A673 (cell line): ENCODE data around the gene CHGA. TPM values are rescaled to one million over a fixed set of nuclear protein-coding genes. Genes with fewer than 3 reads are reported as not detected.

ENCODE experiments used
- BruUV-seq: library from RNA; stranded (reverse); fragments of 400-500 nt; replicated peaks from 2 replicates; lab custom pipeline; 2021; lab: Mats Ljungman, UMichigan
- CTCF ChIA-PET: fragments of 300-600 bp; sonication (Branson Sonifier 250); formaldehyde crosslinking; loops from one replicate; lab custom pipeline; 2022; ENCODE audit warnings: antibody characterized with exemption; lab: Charles Lee
- POLR2A ChIA-PET: fragments of 300-600 bp; sonication (Branson Sonifier 250); formaldehyde crosslinking; loops from one replicate; lab custom pipeline; 2022; ENCODE audit warnings: antibody characterized with exemption; ENCODE audit not compliant: low non-redundant PET; lab: Charles Lee
- DNase-seq: peaks from one replicate; pipeline ENCODE4 v3.0.0-alpha.2; 2015; ENCODE audit warnings: low spot score
- H3K27ac ChIP-seq: fragments of 200-600 bp; sonication (generic); 2 replicates; pipeline ENCODE4 v1.5.1; 2016; ENCODE audit warnings: mixed run types, low read depth, mild to moderate bottlenecking, mixed read lengths, antibody characterized with exemption, low read length; ENCODE audit not compliant: poor library complexity, severe bottlenecking
- H3K27me3 ChIP-seq: fragments of 200-600 bp; sonication (generic); replicated peaks from 2 replicates; pipeline ENCODE4 v1.6.1; 2017; ENCODE audit warnings: mixed run types, low read depth, mild to moderate bottlenecking, mixed read lengths, antibody characterized with exemption, low read length; ENCODE audit not compliant: insufficient read depth, poor library complexity
- H3K36me3 ChIP-seq: fragments of 200-600 bp; sonication (generic); 2 replicates; pipeline ENCODE4 v1.6.1; 2016; ENCODE audit warnings: mixed run types, mild to moderate bottlenecking, mixed read lengths, antibody characterized with exemption, low read length; ENCODE audit not compliant: insufficient read depth, poor library complexity, severe bottlenecking
- H3K4me1 ChIP-seq: fragments of 200-600 bp; sonication (generic); 2 replicates; pipeline ENCODE4 v1.6.1; 2017; ENCODE audit warnings: mixed run types, mild to moderate bottlenecking, mixed read lengths, antibody characterized with exemption, low read length; ENCODE audit not compliant: insufficient read depth, poor library complexity, severe bottlenecking
- H3K4me3 ChIP-seq: fragments of 200-600 bp; sonication (generic); 2 replicates; pipeline ENCODE4 v1.5.1; 2016; ENCODE audit warnings: low read depth, mixed run types, mild to moderate bottlenecking, mixed read lengths, low read length; ENCODE audit not compliant: poor library complexity, severe bottlenecking
- H3K9me3 ChIP-seq: fragments of 200-600 bp; sonication (generic); 2 replicates; pipeline ENCODE4 v1.6.1; 2016; ENCODE audit warnings: mixed run types, low read depth, mild to moderate bottlenecking, mixed read lengths, antibody characterized with exemption, low read length; ENCODE audit not compliant: poor library complexity, severe bottlenecking
- CTCF ChIP-seq: fragments of 300-800, 200-600 bp; sonication (generic); conservative IDR thresholded peaks from 2 replicates; pipeline ENCODE4 v1.5.1; 2017; ENCODE audit warnings: low read depth, mild to moderate bottlenecking, antibody characterized with exemption, low read length, moderate library complexity, mixed read lengths
- EZH2 ChIP-seq: fragments of 200-600 bp; sonication (generic); IDR thresholded peaks from 2 replicates; pipeline ENCODE4 v1.6.1; 2017; ENCODE audit warnings: borderline replicate concordance, low read depth, mild to moderate bottlenecking, mixed read lengths, antibody characterized with exemption, low read length; ENCODE audit not compliant: poor library complexity, severe bottlenecking
- intact Hi-C: fragments of 100-400 bp; cut with micrococcal nuclease; formaldehyde crosslinking; loops from one replicate; pipeline ENCODE4 v1.10.0; 2022; ENCODE audit not compliant: unreplicated experiment
- total RNA-seq: library from RNA; stranded (reverse); gene quantifications from 2 replicates; pipeline ENCODE4 v1.2.3, GENCODE V29; 2021

Gene CHGA
- total RNA-seq, 1 experiment from 2014 or later = 14.8 TPM

GRCh38 chr14:92928258-92928629 lies 5.3 kb downstream of the CHGA start:
- BruUV-seq = no TSS peak
- Histone ChIP-seq H3K27ac (no peak overlapping the region), H3K36me3 (no peaks in the 10 kb centered on the region), H3K4me3 (no peak overlapping the region), H3K27me3 (peaks cover 5% of the 10 kb centered on the region), H3K4me1 (peaks cover 14% of the 10 kb centered on the region), H3K9me3 (no peaks in the 10 kb centered on the region)
- POLR2A ChIA-PET = no interaction called here
- intact Hi-C loops = no loop called here
- CTCF ChIA-PET = no interaction called here
- DNase-seq = no peak
- TF ChIP-seq CTCF = no peak
- no peak for TF ChIP-seq EZH2

GRCh38 chr14:92928961-92929688 lies 6.2 kb downstream of the CHGA start:
- Histone ChIP-seq H3K4me3 (no peak overlapping the region), H3K9me3 (no peaks in the 10 kb centered on the region), H3K27ac (no peak overlapping the region), H3K36me3 (no peaks in the 10 kb centered on the region), H3K4me1 (peaks cover 5% of the 10 kb centered on the region), H3K27me3 (no peaks in the 10 kb centered on the region)
- intact Hi-C loops = no loop called here
- no peak for TF ChIP-seq EZH2
- no peak for TF ChIP-seq CTCF
- CTCF ChIA-PET = interaction anchor here (0.6 kb wide), 1 partner anchor 180 kb away, joined by 3 read pairs; no protein-coding TSS in a partner anchor
- POLR2A ChIA-PET = no interaction called here
- no peak for DNase-seq
- no TSS peak for BruUV-seq

GRCh38 chr14:92929689-92930608 lies 7.0 kb downstream of the CHGA start:
- ChIA-PET POLR2A (no interaction called here), CTCF (no interaction called here)
- Histone ChIP-seq H3K4me3 (no peak overlapping the region), H3K9me3 (no peaks in the 10 kb centered on the region), H3K27ac (no peak overlapping the region), H3K4me1 (peaks cover under 1% of the 10 kb centered on the region), H3K36me3 (no peaks in the 10 kb centered on the region), H3K27me3 (no peaks in the 10 kb centered on the region)
- intact Hi-C loops = no loop called here
- TF ChIP-seq EZH2 (no peak), CTCF (no peak)
- BruUV-seq = no TSS peak
- no peak for DNase-seq
